Right lobe of liver (tissue), 4 donors: ENCODE results near the gene ATAD3C.

Source experiments
- POLR2A ChIP-seq: fragments of 450-650 bp; IDR thresholded peaks from one replicate; pipeline ENCODE4 v1.6.1; 2017; ENCODE audit warnings: antibody characterized with exemption, mild to moderate bottlenecking
- TF ChIP-seq, protein P1 (sequence below), 4 donors: fragments of 200-600 bp in 3 of 4; fragments of 450-650 bp in 1 of 4; IDR thresholded peaks; one replicate each; pipeline versions ENCODE4 v1.5.1 to v1.8.0; 2016 to 2022; ENCODE audit warnings: antibody characterized with exemption in 4 of 4, mild to moderate bottlenecking in 2 of 4
- donor health status: DM: no; HTN: no; CAD: no.
- donor health status: DM: no; HTN: no; CAD: no.
- donor health status: DM: no; HTN: yes; CAD: no.

DNA sequence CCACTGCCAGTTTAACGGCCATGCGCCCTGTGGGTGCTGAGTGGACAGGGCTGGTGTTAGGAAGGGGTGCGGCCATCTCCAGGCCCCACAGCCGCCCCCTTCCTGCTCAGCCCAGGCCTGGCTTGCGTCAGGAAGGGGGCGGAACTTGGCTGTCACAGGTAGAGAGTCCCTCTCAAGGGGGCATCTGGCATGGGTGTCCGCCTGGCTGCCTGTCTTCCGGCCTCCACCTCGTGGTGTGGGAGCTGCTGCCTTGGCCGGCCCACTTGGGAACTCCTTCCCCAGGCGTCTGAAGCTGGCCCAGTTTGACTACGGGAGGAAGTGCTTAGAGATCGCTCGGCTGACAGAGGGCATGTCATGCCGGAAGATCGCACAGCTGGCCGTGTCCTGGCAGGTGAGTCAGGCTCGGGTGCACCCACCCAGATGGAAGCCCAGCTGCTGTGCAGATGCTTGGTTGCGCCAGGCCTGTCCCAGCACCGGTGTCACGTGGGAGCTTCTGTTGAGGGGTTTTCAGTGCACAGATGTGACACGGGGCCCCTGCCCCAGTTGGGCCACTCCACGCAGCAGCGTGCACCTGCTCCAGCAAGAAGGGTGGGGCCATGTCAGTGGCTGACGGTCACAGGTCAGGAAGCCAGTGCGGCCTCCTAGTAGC, 13.0 kb downstream of the ATAD3C start:
- TF ChIP-seq, protein P1, sequence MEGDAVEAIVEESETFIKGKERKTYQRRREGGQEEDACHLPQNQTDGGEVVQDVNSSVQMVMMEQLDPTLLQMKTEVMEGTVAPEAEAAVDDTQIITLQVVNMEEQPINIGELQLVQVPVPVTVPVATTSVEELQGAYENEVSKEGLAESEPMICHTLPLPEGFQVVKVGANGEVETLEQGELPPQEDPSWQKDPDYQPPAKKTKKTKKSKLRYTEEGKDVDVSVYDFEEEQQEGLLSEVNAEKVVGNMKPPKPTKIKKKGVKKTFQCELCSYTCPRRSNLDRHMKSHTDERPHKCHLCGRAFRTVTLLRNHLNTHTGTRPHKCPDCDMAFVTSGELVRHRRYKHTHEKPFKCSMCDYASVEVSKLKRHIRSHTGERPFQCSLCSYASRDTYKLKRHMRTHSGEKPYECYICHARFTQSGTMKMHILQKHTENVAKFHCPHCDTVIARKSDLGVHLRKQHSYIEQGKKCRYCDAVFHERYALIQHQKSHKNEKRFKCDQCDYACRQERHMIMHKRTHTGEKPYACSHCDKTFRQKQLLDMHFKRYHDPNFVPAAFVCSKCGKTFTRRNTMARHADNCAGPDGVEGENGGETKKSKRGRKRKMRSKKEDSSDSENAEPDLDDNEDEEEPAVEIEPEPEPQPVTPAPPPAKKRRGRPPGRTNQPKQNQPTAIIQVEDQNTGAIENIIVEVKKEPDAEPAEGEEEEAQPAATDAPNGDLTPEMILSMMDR (IDR thresholded peaks at IDR 0.05), result no peak
- no peak for TF ChIP-seq POLR2A
